ENCODE data around the gene SLC39A11. TPM values are rescaled to one million over a fixed set of nuclear protein-coding genes. Genes with fewer than 3 reads are reported as not detected.

SLC39A11 gene
- total RNA-seq, 1 donor from 2014 or later, result 13.0 TPM

DNA sequence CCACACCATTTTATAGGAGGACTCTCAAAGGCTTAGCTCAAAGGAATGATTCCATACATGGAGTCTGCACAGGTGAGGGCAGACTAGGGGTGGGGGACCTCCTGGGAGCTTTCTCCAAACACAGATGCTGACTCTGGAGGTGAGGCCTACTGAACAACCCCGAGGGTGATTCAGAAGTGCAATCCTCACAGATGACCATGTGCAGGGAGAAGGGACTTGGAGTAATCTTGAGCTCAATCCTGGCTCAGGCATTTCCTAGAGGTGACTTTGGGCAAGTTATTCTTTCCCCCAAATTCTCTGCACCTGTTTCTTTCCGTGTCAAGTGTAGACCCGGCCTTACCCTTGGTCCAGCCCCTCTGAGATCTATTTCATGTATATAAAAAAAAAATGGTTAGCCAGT, 401.5 kb downstream of the SLC39A11 start:
- no peak overlapping the region for H3K9ac ChIP-seq (ENCODE audit: low read depth in 1 of 3, low read length in 3 of 3)
- H3K27me3 ChIP-seq (ENCODE audit: control insufficient read depth in 3 of 3, insufficient read depth in 3 of 3, low read length in 3 of 3), result no peaks in the 10 kb centered on the region
- no peaks in the 10 kb centered on the region for H3K9me3 ChIP-seq (ENCODE audit: control insufficient read depth in 3 of 3, low read length in 3 of 3)
- H3K36me3 ChIP-seq (ENCODE audit: control insufficient read depth in 3 of 3, insufficient read depth in 3 of 3, low read length in 3 of 3), result peaks cover 0 to 2% (median 0%) of the 10 kb centered on the region in 3 donors
- no peaks in the 10 kb centered on the region for H3K4me1 ChIP-seq (ENCODE audit: control insufficient read depth in 3 of 3, insufficient read depth in 3 of 3, low read length in 3 of 3)
- H3K27ac ChIP-seq (ENCODE audit: low read depth, low read length), result no peak overlapping the region
- no peak overlapping the region for H3K4me3 ChIP-seq (ENCODE audit: low read length in 3 of 3)

DNA sequence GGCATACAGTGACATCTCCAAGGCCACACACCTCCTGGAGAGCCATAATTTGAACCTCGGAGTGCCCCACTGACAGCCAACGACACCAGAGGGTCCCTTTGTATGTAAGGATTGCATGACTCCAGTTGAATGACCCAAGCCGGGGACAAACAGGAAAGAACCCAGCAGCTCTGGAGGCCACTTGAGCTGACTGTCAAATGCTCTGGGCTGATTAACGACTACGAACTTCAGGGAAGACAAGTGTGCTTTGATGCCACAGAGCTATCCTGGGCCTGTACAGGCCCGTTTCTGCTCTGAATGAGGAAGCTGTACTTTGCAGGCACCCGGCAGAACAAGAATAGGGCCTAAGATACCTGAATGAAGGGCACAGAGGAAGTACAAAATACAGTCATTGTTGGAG, 404.6 kb downstream of the SLC39A11 start:
- Histone ChIP-seq H3K9ac (ENCODE audit: low read depth in 1 of 3, low read length in 3 of 3) (no peak overlapping the region), H3K27ac (ENCODE audit: low read depth, low read length) (no peak overlapping the region), H3K36me3 (ENCODE audit: control insufficient read depth in 3 of 3, insufficient read depth in 3 of 3, low read length in 3 of 3) (no peaks in the 10 kb centered on the region), H3K4me1 (ENCODE audit: control insufficient read depth in 3 of 3, insufficient read depth in 3 of 3, low read length in 3 of 3) (peaks cover 0 to 8% (median 0%) of the 10 kb centered on the region in 3 donors), H3K4me3 (ENCODE audit: low read length in 3 of 3) (no peak overlapping the region), H3K9me3 (ENCODE audit: control insufficient read depth in 3 of 3, low read length in 3 of 3) (no peaks in the 10 kb centered on the region), H3K27me3 (ENCODE audit: control insufficient read depth in 3 of 3, insufficient read depth in 3 of 3, low read length in 3 of 3) (no peaks in the 10 kb centered on the region)

- no peak overlapping the region for H3K9ac ChIP-seq (ENCODE audit: low read depth in 1 of 3, low read length in 3 of 3)
- H3K27ac ChIP-seq (ENCODE audit: low read depth, low read length), result no peak overlapping the region
Measured at GRCh38 chr17:72684405-72685020, 408.0 kb downstream of the SLC39A11 start.

DNA sequence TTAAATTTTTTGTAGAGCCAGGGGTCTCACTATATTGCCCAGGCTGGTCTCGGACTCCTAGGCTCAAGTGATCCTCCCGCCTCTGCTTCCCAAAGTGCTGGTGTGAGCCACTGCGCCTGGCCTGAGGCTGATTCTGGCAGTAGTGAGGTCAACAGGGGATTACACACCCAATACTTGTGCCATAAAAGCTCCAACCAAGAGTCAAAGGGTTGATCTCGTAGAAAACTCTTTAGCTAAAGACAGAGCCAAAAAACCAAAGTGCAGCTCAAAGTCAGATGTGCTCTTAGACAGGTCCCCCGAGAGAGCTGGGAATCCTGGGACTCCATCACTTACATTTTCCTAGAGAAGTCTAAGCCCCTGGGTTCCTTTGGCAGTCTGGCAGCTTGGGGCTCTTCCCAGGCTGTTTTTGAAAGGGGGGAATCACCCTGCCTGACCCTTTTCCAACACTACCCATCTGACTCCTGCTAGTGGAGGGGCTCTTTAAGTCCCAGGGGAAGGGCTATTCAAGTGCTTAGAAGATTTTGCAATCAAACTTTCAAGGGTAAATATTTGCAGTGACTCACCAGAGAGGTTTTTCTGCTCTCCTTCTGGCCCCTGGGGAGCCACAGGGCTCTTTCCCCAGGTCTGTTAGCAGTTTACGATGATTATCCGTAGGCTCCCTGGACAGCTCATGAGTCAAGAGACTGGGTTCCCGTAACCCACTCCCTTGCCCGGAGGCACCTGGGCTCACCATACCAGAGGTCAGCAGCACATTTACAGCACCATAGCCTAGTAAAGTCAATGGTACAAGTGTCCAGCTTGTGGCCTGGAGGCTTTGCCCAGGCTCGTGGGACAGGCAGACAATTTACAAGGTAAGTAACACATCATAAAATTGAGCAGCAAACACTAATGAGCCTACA, 408.7 kb downstream of the SLC39A11 start:
- Histone ChIP-seq H3K4me3 (ENCODE audit: low read length in 3 of 3) (no peak overlapping the region), H3K27ac (ENCODE audit: low read depth, low read length) (no peak overlapping the region)

More at GRCh38 chr17:72684405-72685020, 408.0 kb downstream of the SLC39A11 start:
- Histone ChIP-seq H3K4me1 (ENCODE audit: control insufficient read depth in 3 of 3, insufficient read depth in 3 of 3, low read length in 3 of 3) (peaks cover 0 to 8% (median 0%) of the 10 kb centered on the region in 3 donors), H3K4me3 (ENCODE audit: low read length in 3 of 3) (no peak overlapping the region), H3K9me3 (ENCODE audit: control insufficient read depth in 3 of 3, low read length in 3 of 3) (no peaks in the 10 kb centered on the region), H3K36me3 (ENCODE audit: control insufficient read depth in 3 of 3, insufficient read depth in 3 of 3, low read length in 3 of 3) (no peaks in the 10 kb centered on the region), H3K27me3 (ENCODE audit: control insufficient read depth in 3 of 3, insufficient read depth in 3 of 3, low read length in 3 of 3) (no peaks in the 10 kb centered on the region)

GRCh38 chr17:72682605-72683004, 409.9 kb downstream of the SLC39A11 start:
- no peak overlapping the region for H3K9ac ChIP-seq (ENCODE audit: low read depth in 1 of 3, low read length in 3 of 3)

More for the DNA sequence above, 408.7 kb downstream of the SLC39A11 start:
- Histone ChIP-seq H3K9me3 (ENCODE audit: control insufficient read depth in 3 of 3, low read length in 3 of 3) (no peaks in the 10 kb centered on the region), H3K27me3 (ENCODE audit: control insufficient read depth in 3 of 3, insufficient read depth in 3 of 3, low read length in 3 of 3) (no peaks in the 10 kb centered on the region), H3K36me3 (ENCODE audit: control insufficient read depth in 3 of 3, insufficient read depth in 3 of 3, low read length in 3 of 3) (no peaks in the 10 kb centered on the region), H3K4me1 (ENCODE audit: control insufficient read depth in 3 of 3, insufficient read depth in 3 of 3, low read length in 3 of 3) (peaks cover 0 to 8% (median 0%) of the 10 kb centered on the region in 3 donors), H3K9ac (ENCODE audit: low read depth in 1 of 3, low read length in 3 of 3) (no peak overlapping the region)

GRCh38 chr17:72681844-72682243, 410.6 kb downstream of the SLC39A11 start:
- Histone ChIP-seq H3K4me1 (ENCODE audit: control insufficient read depth in 3 of 3, insufficient read depth in 3 of 3, low read length in 3 of 3) (peaks cover 0 to 8% (median 0%) of the 10 kb centered on the region in 3 donors), H3K27me3 (ENCODE audit: control insufficient read depth in 3 of 3, insufficient read depth in 3 of 3, low read length in 3 of 3) (no peaks in the 10 kb centered on the region), H3K36me3 (ENCODE audit: control insufficient read depth in 3 of 3, insufficient read depth in 3 of 3, low read length in 3 of 3) (no peaks in the 10 kb centered on the region), H3K9me3 (ENCODE audit: control insufficient read depth in 3 of 3, low read length in 3 of 3) (no peaks in the 10 kb centered on the region), H3K9ac (ENCODE audit: low read depth in 1 of 3, low read length in 3 of 3) (no peak overlapping the region), H3K27ac (ENCODE audit: low read depth, low read length) (no peak overlapping the region), H3K4me3 (ENCODE audit: low read length in 3 of 3) (no peak overlapping the region)

More at GRCh38 chr17:72682605-72683004, 409.9 kb downstream of the SLC39A11 start:
- no peaks in the 10 kb centered on the region for H3K9me3 ChIP-seq (ENCODE audit: control insufficient read depth in 3 of 3, low read length in 3 of 3)
- no peak overlapping the region for H3K4me3 ChIP-seq (ENCODE audit: low read length in 3 of 3)
- H3K27ac ChIP-seq (ENCODE audit: low read depth, low read length), result no peak overlapping the region
- H3K4me1 ChIP-seq (ENCODE audit: control insufficient read depth in 3 of 3, insufficient read depth in 3 of 3, low read length in 3 of 3), result peaks cover 0 to 8% (median 0%) of the 10 kb centered on the region in 3 donors
- no peaks in the 10 kb centered on the region for H3K36me3 ChIP-seq (ENCODE audit: control insufficient read depth in 3 of 3, insufficient read depth in 3 of 3, low read length in 3 of 3)
- H3K27me3 ChIP-seq (ENCODE audit: control insufficient read depth in 3 of 3, insufficient read depth in 3 of 3, low read length in 3 of 3), result no peaks in the 10 kb centered on the region

- H3K27ac ChIP-seq (ENCODE audit: low read depth, low read length), result no peak overlapping the region
- no peak overlapping the region for H3K4me3 ChIP-seq (ENCODE audit: low read length in 3 of 3)
- H3K36me3 ChIP-seq (ENCODE audit: control insufficient read depth in 3 of 3, insufficient read depth in 3 of 3, low read length in 3 of 3), result no peaks in the 10 kb centered on the region
- H3K27me3 ChIP-seq (ENCODE audit: control insufficient read depth in 3 of 3, insufficient read depth in 3 of 3, low read length in 3 of 3), result no peaks in the 10 kb centered on the region
- H3K9ac ChIP-seq (ENCODE audit: low read depth in 1 of 3, low read length in 3 of 3), result no peak overlapping the region
- H3K4me1 ChIP-seq (ENCODE audit: control insufficient read depth in 3 of 3, insufficient read depth in 3 of 3, low read length in 3 of 3), result no peaks in the 10 kb centered on the region
- no peaks in the 10 kb centered on the region for H3K9me3 ChIP-seq (ENCODE audit: control insufficient read depth in 3 of 3, low read length in 3 of 3)
Measured at GRCh38 chr17:72677714-72678390, 414.6 kb downstream of the SLC39A11 start.

DNA sequence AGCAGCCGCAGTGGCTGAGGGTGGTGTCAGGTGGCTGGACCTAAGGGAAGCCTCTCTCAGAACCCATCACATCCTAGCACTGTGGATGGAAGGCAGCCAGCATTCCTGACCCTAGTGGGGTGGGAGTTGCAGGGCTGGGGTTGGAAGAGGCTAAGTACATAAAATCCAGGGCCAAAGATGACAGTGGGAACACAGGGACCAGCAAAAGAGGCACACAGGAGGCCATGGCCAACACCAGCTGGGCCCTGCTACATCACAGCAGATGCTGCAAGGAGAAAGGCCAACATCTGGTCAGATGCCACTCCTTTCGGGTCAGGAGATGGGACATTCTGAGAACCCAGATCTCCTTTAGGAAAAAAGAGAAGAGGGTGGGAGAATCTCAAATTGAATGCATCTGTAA, 415.4 kb downstream of the SLC39A11 start:
- Histone ChIP-seq H3K36me3 (ENCODE audit: control insufficient read depth in 3 of 3, insufficient read depth in 3 of 3, low read length in 3 of 3) (no peaks in the 10 kb centered on the region), H3K27ac (ENCODE audit: low read depth, low read length) (no peak overlapping the region), H3K4me1 (ENCODE audit: control insufficient read depth in 3 of 3, insufficient read depth in 3 of 3, low read length in 3 of 3) (no peaks in the 10 kb centered on the region), H3K4me3 (ENCODE audit: low read length in 3 of 3) (no peak overlapping the region), H3K9me3 (ENCODE audit: control insufficient read depth in 3 of 3, low read length in 3 of 3) (no peaks in the 10 kb centered on the region), H3K27me3 (ENCODE audit: control insufficient read depth in 3 of 3, insufficient read depth in 3 of 3, low read length in 3 of 3) (no peaks in the 10 kb centered on the region), H3K9ac (ENCODE audit: low read depth in 1 of 3, low read length in 3 of 3) (no peak overlapping the region)

GRCh38 chr17:72672729-72673128, 419.8 kb downstream of the SLC39A11 start:
- no peak overlapping the region for H3K27ac ChIP-seq (ENCODE audit: low read depth, low read length)
- no peak overlapping the region for H3K4me3 ChIP-seq (ENCODE audit: low read length in 3 of 3)
- no peak overlapping the region for H3K9ac ChIP-seq (ENCODE audit: low read depth in 1 of 3, low read length in 3 of 3)
- H3K4me1 ChIP-seq (ENCODE audit: control insufficient read depth in 3 of 3, insufficient read depth in 3 of 3, low read length in 3 of 3), result no peaks in the 10 kb centered on the region
- H3K36me3 ChIP-seq (ENCODE audit: control insufficient read depth in 3 of 3, insufficient read depth in 3 of 3, low read length in 3 of 3), result no peaks in the 10 kb centered on the region
- H3K27me3 ChIP-seq (ENCODE audit: control insufficient read depth in 3 of 3, insufficient read depth in 3 of 3, low read length in 3 of 3), result no peaks in the 10 kb centered on the region
- peaks cover 0 to 4% (median 0%) of the 10 kb centered on the region in 3 donors for H3K9me3 ChIP-seq (ENCODE audit: control insufficient read depth in 3 of 3, low read length in 3 of 3)
